ENCODE results near the gene EP400. TPM values are rescaled to one million over a fixed set of nuclear protein-coding genes. Genes with fewer than 3 reads are reported as not detected.

Gene EP400
- total and polyA plus RNA-seq, 9 of the 15 experiments (the other 6 are each of a cell fraction or from before 2014, with no cell fraction given) = 4.5 to 58.0 (median 7.0) TPM

GRCh38 chr12:132084621-132085290, 135.0 kb downstream of the EP400 start (continued):
- 0 out of 2 replicates have a peak, but pooled peaks have one; percentile 11 for TF ChIP-seq REST (IDR thresholded peaks at IDR 0.05; ENCODE audit: borderline replicate concordance)
- no peak for TF ChIP-seq REST (CRISPR knock-in tag; IDR thresholded peaks at IDR 0.05; ENCODE audit: low read depth)
- TF ChIP-seq THRA (IDR thresholded peaks at IDR 0.05) = peak; percentile 91
- no peak for TF ChIP-seq ZEB2 (IDR thresholded peaks at IDR 0.05)
- peak; percentile 55 for TF ChIP-seq ARID4B (CRISPR knock-in tag; IDR thresholded peaks at IDR 0.05)
- TF ChIP-seq RCOR1 (IDR thresholded peaks at IDR 0.05; ENCODE audit: borderline replicate concordance in 1 of 2, low read depth in 2 of 2, low read length in 2 of 2) = 0 out of 4 replicates have a peak, but pooled peaks of 1 of the 2 experiments have one; percentile 45
- TF ChIP-seq ZNF253 (CRISPR knock-in tag; conservative IDR thresholded peaks at IDR 0.05) = no peak
- peak; percentile 41 for TF ChIP-seq TEAD4 (IDR thresholded peaks at IDR 0.05; ENCODE audit: low read length)
- TF ChIP-seq TEAD4 (CRISPR knock-in tag; IDR thresholded peaks at IDR 0.05; ENCODE audit: borderline replicate concordance) = no peak
- TF ChIP-seq TAF7 (tag; IDR thresholded peaks at IDR 0.05) = peak; percentile 16; the same call in 1 of the 2 replicates
- no peak for TF ChIP-seq ETV6 (IDR thresholded peaks at IDR 0.05; ENCODE audit: borderline replicate concordance in 1 of 2, low read depth in 2 of 2, low read length in 1 of 2)
- TF ChIP-seq ETV6 (CRISPR knock-in tag; IDR thresholded peaks at IDR 0.05; ENCODE audit: borderline replicate concordance) = no peak
